ENCODE measurements around the gene TPSB2.

TPSB2 gene

GRCh38 chr16:1214719-1215118 is 15.3 kb downstream of the TPSB2 start:
- no peak for DNase-seq
- H3K36me3 ChIP-seq (replicated peaks; ENCODE audit: insufficient read depth, low read length) = no peaks in the 10 kb centered on the region
- no peaks in the 10 kb centered on the region for H3K9me2 ChIP-seq (replicated peaks; ENCODE audit: insufficient read depth, low read length)
- no peak overlapping the region for H3K9ac ChIP-seq (ENCODE audit: low read length)
- TF ChIP-seq EZH2phosphoT487 (IDR thresholded peaks at IDR 0.05; ENCODE audit: low read length) = no peak
- TF ChIP-seq EZH2 (optimal IDR thresholded peaks at IDR 0.05; ENCODE audit: low read depth, low read length) = no peak
- no peak for TF ChIP-seq CTCF (IDR thresholded peaks at IDR 0.05; ENCODE audit: low read length)
- peaks cover 96% of the 10 kb centered on the region for H3K27me3 ChIP-seq (replicated peaks; ENCODE audit: insufficient read depth, low read length)
- no peaks in the 10 kb centered on the region for H3K79me2 ChIP-seq (ENCODE audit: low read length)
- no peaks in the 10 kb centered on the region for H3K4me1 ChIP-seq (ENCODE audit: low read length)
- H3K27ac ChIP-seq (ENCODE audit: low read length) = no peak overlapping the region
- no peaks in the 10 kb centered on the region for H4K20me1 ChIP-seq (ENCODE audit: insufficient read depth, low read length)
- H3K9me3 ChIP-seq (replicated peaks; ENCODE audit: insufficient read depth, low read length) = no peaks in the 10 kb centered on the region
- no peak overlapping the region for H3K4me3 ChIP-seq (ENCODE audit: low read length)
- no peaks in the 10 kb centered on the region for H3F3A ChIP-seq (ENCODE audit: insufficient read depth, low read length)
- no peak overlapping the region for H3K4me2 ChIP-seq (ENCODE audit: low read depth, low read length)
- H2AFZ ChIP-seq (ENCODE audit: low read length) = no peak overlapping the region

GRCh38 chr16:1213796-1214372 is 16.1 kb downstream of the TPSB2 start:
- H3K36me3 ChIP-seq (replicated peaks; ENCODE audit: insufficient read depth, low read length) = no peaks in the 10 kb centered on the region
- H3F3A ChIP-seq (ENCODE audit: insufficient read depth, low read length) = no peaks in the 10 kb centered on the region
- H3K4me3 ChIP-seq (ENCODE audit: low read length) = no peak overlapping the region
- no peak overlapping the region for H3K4me2 ChIP-seq (ENCODE audit: low read depth, low read length)
- H3K79me2 ChIP-seq (ENCODE audit: low read length) = no peaks in the 10 kb centered on the region
- no peak overlapping the region for H3K9ac ChIP-seq (ENCODE audit: low read length)
- no peaks in the 10 kb centered on the region for H3K9me2 ChIP-seq (replicated peaks; ENCODE audit: insufficient read depth, low read length)
- TF ChIP-seq CTCF (IDR thresholded peaks at IDR 0.05; ENCODE audit: low read length) = no peak
- TF ChIP-seq EZH2phosphoT487 (IDR thresholded peaks at IDR 0.05; ENCODE audit: low read length) = no peak
- TF ChIP-seq EZH2 (optimal IDR thresholded peaks at IDR 0.05; ENCODE audit: low read depth, low read length) = no peak
- H3K27me3 ChIP-seq (replicated peaks; ENCODE audit: insufficient read depth, low read length) = peaks cover 96% of the 10 kb centered on the region
- no peak for DNase-seq
- no peak overlapping the region for H3K27ac ChIP-seq (ENCODE audit: low read length)
- H2AFZ ChIP-seq (ENCODE audit: low read length) = no peak overlapping the region
- no peaks in the 10 kb centered on the region for H3K9me3 ChIP-seq (replicated peaks; ENCODE audit: insufficient read depth, low read length)
- H3K4me1 ChIP-seq (ENCODE audit: low read length) = no peaks in the 10 kb centered on the region
- H4K20me1 ChIP-seq (ENCODE audit: insufficient read depth, low read length) = no peaks in the 10 kb centered on the region

GRCh38 chr16:1213231-1213630 is 16.8 kb downstream of the TPSB2 start:
- H3K9me3 ChIP-seq (replicated peaks; ENCODE audit: insufficient read depth, low read length) = no peaks in the 10 kb centered on the region
- TF ChIP-seq EZH2 (optimal IDR thresholded peaks at IDR 0.05; ENCODE audit: low read depth, low read length) = no peak
- no peaks in the 10 kb centered on the region for H4K20me1 ChIP-seq (ENCODE audit: insufficient read depth, low read length)
- no peaks in the 10 kb centered on the region for H3F3A ChIP-seq (ENCODE audit: insufficient read depth, low read length)
- no peaks in the 10 kb centered on the region for H3K4me1 ChIP-seq (ENCODE audit: low read length)
- no peaks in the 10 kb centered on the region for H3K79me2 ChIP-seq (ENCODE audit: low read length)
- H3K9me2 ChIP-seq (replicated peaks; ENCODE audit: insufficient read depth, low read length) = no peaks in the 10 kb centered on the region
- peaks cover 96% of the 10 kb centered on the region for H3K27me3 ChIP-seq (replicated peaks; ENCODE audit: insufficient read depth, low read length)
- H3K4me3 ChIP-seq (ENCODE audit: low read length) = no peak overlapping the region
- DNase-seq = no peak
- no peak overlapping the region for H3K4me2 ChIP-seq (ENCODE audit: low read depth, low read length)
- no peak overlapping the region for H3K9ac ChIP-seq (ENCODE audit: low read length)
- H2AFZ ChIP-seq (ENCODE audit: low read length) = no peak overlapping the region
- H3K36me3 ChIP-seq (replicated peaks; ENCODE audit: insufficient read depth, low read length) = no peaks in the 10 kb centered on the region
- no peak overlapping the region for H3K27ac ChIP-seq (ENCODE audit: low read length)

- no peak overlapping the region for H2AFZ ChIP-seq (ENCODE audit: low read length)
- H3K27me3 ChIP-seq (replicated peaks; ENCODE audit: insufficient read depth, low read length) = peaks cover 96% of the 10 kb centered on the region
- no peaks in the 10 kb centered on the region for H3K36me3 ChIP-seq (replicated peaks; ENCODE audit: insufficient read depth, low read length)
- no peak overlapping the region for H3K9ac ChIP-seq (ENCODE audit: low read length)
- TF ChIP-seq CTCF (IDR thresholded peaks at IDR 0.05; ENCODE audit: low read length) = no peak
- no peak for TF ChIP-seq EZH2 (optimal IDR thresholded peaks at IDR 0.05; ENCODE audit: low read depth, low read length)
- TF ChIP-seq EZH2phosphoT487 (IDR thresholded peaks at IDR 0.05; ENCODE audit: low read length) = no peak
- no peaks in the 10 kb centered on the region for H3K9me3 ChIP-seq (replicated peaks; ENCODE audit: insufficient read depth, low read length)
- DNase-seq = no peak
- H3K79me2 ChIP-seq (ENCODE audit: low read length) = no peaks in the 10 kb centered on the region
- no peak overlapping the region for H3K4me3 ChIP-seq (ENCODE audit: low read length)
- H3F3A ChIP-seq (ENCODE audit: insufficient read depth, low read length) = no peaks in the 10 kb centered on the region
- no peaks in the 10 kb centered on the region for H3K4me1 ChIP-seq (ENCODE audit: low read length)
- no peak overlapping the region for H3K27ac ChIP-seq (ENCODE audit: low read length)
- H3K9me2 ChIP-seq (replicated peaks; ENCODE audit: insufficient read depth, low read length) = no peaks in the 10 kb centered on the region
- no peak overlapping the region for H3K4me2 ChIP-seq (ENCODE audit: low read depth, low read length)
- H4K20me1 ChIP-seq (ENCODE audit: insufficient read depth, low read length) = no peaks in the 10 kb centered on the region
These were observed 17.3 kb downstream of the TPSB2 start for GRCh38 chr16:1212616-1213194.
